HAP-1 (cell line): Measurements from ENCODE around the gene ANKRD60.

Experiments used
- DNase-seq, 2 experiments: peaks; one replicate each; pipeline ENCODE4 v3.0.0-alpha.2; 2016 to 2020; ENCODE audit warnings: low spot score in 2 of 2
- H3K27me3 ChIP-seq: fragments of 250-450 bp; sonication (Bioruptor Pico); 2 replicates; pipeline ENCODE4 v1.5.1; 2020; ENCODE audit warnings: low read depth, mild to moderate bottlenecking, moderate library complexity
- H3K36me3 ChIP-seq: fragments of 250-450 bp; sonication (Bioruptor Pico); replicated peaks from 2 replicates; pipeline ENCODE4 v1.5.1; 2020; ENCODE audit warnings: mild to moderate bottlenecking
- H3K4me1 ChIP-seq: fragments of 250-450 bp; sonication (Bioruptor Pico); 2 replicates; pipeline ENCODE4 v1.5.1; 2020; ENCODE audit warnings: mild to moderate bottlenecking
- H3K4me3 ChIP-seq: fragments of 250-450 bp; sonication (Bioruptor Pico); 2 replicates; pipeline ENCODE4 v1.5.1; 2020; ENCODE audit warnings: mild to moderate bottlenecking, moderate library complexity
- H3K9me3 ChIP-seq: fragments of 250-450 bp; sonication (Bioruptor Pico); 2 replicates; pipeline ENCODE4 v1.5.1; 2020; ENCODE audit warnings: mild to moderate bottlenecking, moderate library complexity
- in situ Hi-C: fragments of 300-500 bp; cut with MboI; formaldehyde crosslinking; loops from 3 replicates; pipeline ENCODE4 v1.14.3; 2020; ENCODE audit warnings: low sequenced_read_pairs, inconsistent platforms, mixed read lengths

ANKRD60 gene

DNA sequence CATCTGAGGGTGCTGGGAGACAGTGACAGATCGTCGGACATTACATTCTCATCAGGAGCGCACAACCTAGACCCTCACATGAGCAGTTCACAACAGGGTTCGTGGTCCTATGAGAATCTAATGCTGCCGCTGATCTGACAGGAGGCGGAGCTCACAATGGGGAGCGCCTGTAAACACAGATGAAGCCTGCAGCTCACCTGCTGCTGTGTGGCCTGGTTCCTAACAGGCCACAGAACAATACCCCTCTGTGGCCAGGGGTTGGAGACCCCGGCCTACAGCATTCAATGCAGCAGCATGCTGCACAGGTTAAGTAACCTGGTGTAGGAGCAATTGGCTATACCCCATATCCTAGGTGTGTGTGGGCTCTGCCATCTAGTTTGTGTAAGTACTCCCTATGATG lies 19.5 kb downstream of the ANKRD60 start:
- Histone ChIP-seq H3K36me3 (no peaks in the 10 kb centered on the region), H3K27me3 (peaks cover 5% of the 10 kb centered on the region; the same call in 1 of the 2 replicates), H3K4me1 (no peaks in the 10 kb centered on the region), H3K9me3 (no peaks in the 10 kb centered on the region), H3K4me3 (no peak overlapping the region)
- DNase-seq: no peak
- in situ Hi-C loops: loop anchor here (5.0 to 25.0 kb wide), 3 partner anchors 607 to 822 kb away; partner anchors contain the start of gene RBM38

GRCh38 chr20:58205850-58206249 lies 22.6 kb downstream of the ANKRD60 start:
- no peak for DNase-seq
- Histone ChIP-seq H3K36me3 (no peaks in the 10 kb centered on the region), H3K4me3 (no peak overlapping the region), H3K27me3 (peaks cover 4% of the 10 kb centered on the region; the same call in 1 of the 2 replicates), H3K4me1 (no peaks in the 10 kb centered on the region), H3K9me3 (no peaks in the 10 kb centered on the region)
- in situ Hi-C loops: loop anchor here (5.0 to 25.0 kb wide), 3 partner anchors 604 to 819 kb away; partner anchors contain the start of gene RBM38

- no peaks in the 10 kb centered on the region for H3K9me3 ChIP-seq
- H3K4me3 ChIP-seq: no peak overlapping the region
- peaks cover 4% of the 10 kb centered on the region; the same call in 1 of the 2 replicates for H3K27me3 ChIP-seq
- DNase-seq: no peak
- no peaks in the 10 kb centered on the region for H3K4me1 ChIP-seq
- H3K36me3 ChIP-seq: no peaks in the 10 kb centered on the region
- in situ Hi-C loops: loop anchor here (25.0 kb wide), 1 partner anchor 815 kb away; the partner anchor contains the start of gene RBM38
Measured at GRCh38 chr20:58202044-58202443, 26.4 kb downstream of the ANKRD60 start.

DNA sequence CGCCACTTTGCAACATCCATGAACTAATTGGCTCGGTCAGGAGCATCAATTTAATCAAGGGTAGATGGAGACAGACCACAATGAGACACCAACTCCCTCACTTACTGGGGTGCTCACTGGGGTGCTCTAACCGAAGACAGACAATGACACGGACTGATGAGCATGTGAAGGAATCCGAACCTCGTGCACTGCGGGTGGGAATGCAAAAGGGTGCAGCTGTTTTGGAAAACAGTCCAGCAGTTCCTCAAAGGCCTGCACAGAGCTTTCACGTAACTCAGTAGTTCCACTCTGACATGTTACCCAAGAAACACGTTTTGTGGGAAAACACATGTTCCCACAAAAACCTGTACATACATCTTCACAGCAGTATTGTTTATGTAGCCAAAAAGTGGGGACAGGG lies 26.8 kb downstream of the ANKRD60 start:
- no peak for DNase-seq
- Histone ChIP-seq H3K27me3 (peaks cover 4% of the 10 kb centered on the region; the same call in 1 of the 2 replicates), H3K4me1 (no peaks in the 10 kb centered on the region), H3K9me3 (no peaks in the 10 kb centered on the region), H3K36me3 (no peaks in the 10 kb centered on the region), H3K4me3 (no peak overlapping the region)
- in situ Hi-C loops: loop anchor here (25.0 kb wide), 1 partner anchor 814 kb away; the partner anchor contains the start of gene RBM38

DNA sequence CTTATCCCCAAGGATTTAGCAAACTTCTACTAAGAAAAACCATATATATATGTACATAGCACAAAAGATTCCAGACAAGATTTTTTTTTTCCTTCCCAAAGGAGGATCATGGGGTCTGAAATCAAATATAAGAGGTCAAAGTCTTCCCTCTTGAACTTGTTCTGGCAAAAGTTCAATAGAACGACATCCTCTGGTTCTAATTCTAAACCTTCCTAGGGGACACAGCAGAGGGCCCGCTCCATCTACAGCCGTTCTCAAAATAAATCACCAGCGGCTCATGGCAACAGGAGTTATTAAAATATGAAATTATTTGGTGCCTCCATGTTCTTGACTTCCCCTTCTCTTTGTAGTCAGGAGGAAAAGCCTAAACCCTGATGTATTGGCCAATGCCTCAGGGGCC lies 29.0 kb downstream of the ANKRD60 start:
- Histone ChIP-seq H3K36me3 (no peaks in the 10 kb centered on the region), H3K4me3 (no peak overlapping the region), H3K9me3 (no peaks in the 10 kb centered on the region), H3K4me1 (no peaks in the 10 kb centered on the region), H3K27me3 (peaks cover 4% of the 10 kb centered on the region; the same call in 1 of the 2 replicates)
- no peak for DNase-seq
- in situ Hi-C loops: no loop called here

DNA sequence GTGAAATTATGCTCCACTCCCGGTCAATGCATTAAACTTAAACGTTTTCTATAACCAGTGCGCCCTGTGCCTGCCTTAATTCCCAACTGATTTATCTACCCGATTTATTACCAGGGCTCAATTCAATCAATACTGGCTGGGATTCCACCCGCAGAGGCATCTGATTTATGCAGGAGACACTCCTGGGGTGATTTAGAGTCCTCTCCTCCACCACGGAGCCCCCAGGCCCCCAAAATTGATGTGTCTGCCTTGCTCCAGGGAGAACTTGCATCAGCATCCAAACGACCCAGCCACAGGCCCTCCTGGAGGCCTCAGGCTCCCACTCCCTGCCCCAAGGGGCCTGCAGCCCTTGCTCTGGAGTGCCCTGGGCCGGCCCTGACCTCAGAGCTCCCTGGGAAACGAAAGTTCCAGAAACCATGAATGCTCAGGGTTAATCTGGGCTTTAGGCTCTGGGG lies 29.5 kb downstream of the ANKRD60 start:
- Histone ChIP-seq H3K4me3 (no peak overlapping the region), H3K27me3 (peaks cover 4% of the 10 kb centered on the region; the same call in 1 of the 2 replicates), H3K36me3 (no peaks in the 10 kb centered on the region), H3K4me1 (no peaks in the 10 kb centered on the region), H3K9me3 (no peaks in the 10 kb centered on the region)
- DNase-seq: no peak
- in situ Hi-C loops: no loop called here

GRCh38 chr20:58198384-58198783 lies 30.1 kb downstream of the ANKRD60 start:
- DNase-seq: no peak
- in situ Hi-C loops: no loop called here
- no peaks in the 10 kb centered on the region for H3K36me3 ChIP-seq
- no peaks in the 10 kb centered on the region for H3K9me3 ChIP-seq
- no peak overlapping the region for H3K4me3 ChIP-seq
- H3K4me1 ChIP-seq: no peaks in the 10 kb centered on the region
- H3K27me3 ChIP-seq: no peaks in the 10 kb centered on the region

DNA sequence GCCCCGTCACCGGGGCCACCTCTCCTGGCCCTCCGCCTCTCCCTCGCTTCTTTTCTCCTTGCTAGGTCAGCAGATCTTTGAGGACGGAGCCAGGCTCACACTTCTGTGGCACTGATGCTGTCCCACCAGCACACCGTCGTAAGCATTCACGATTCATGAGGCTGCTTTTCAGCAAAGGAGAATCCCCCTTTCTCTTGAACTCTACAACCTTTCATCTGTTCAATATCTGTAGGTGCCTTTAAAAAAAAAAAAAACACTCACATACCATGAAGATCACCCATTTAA lies 31.3 kb downstream of the ANKRD60 start:
- H3K9me3 ChIP-seq: no peaks in the 10 kb centered on the region
- no peak for DNase-seq
- no peaks in the 10 kb centered on the region for H3K4me1 ChIP-seq
- H3K4me3 ChIP-seq: no peak overlapping the region
- in situ Hi-C loops: no loop called here
- H3K36me3 ChIP-seq: no peaks in the 10 kb centered on the region
- no peaks in the 10 kb centered on the region for H3K27me3 ChIP-seq

DNA sequence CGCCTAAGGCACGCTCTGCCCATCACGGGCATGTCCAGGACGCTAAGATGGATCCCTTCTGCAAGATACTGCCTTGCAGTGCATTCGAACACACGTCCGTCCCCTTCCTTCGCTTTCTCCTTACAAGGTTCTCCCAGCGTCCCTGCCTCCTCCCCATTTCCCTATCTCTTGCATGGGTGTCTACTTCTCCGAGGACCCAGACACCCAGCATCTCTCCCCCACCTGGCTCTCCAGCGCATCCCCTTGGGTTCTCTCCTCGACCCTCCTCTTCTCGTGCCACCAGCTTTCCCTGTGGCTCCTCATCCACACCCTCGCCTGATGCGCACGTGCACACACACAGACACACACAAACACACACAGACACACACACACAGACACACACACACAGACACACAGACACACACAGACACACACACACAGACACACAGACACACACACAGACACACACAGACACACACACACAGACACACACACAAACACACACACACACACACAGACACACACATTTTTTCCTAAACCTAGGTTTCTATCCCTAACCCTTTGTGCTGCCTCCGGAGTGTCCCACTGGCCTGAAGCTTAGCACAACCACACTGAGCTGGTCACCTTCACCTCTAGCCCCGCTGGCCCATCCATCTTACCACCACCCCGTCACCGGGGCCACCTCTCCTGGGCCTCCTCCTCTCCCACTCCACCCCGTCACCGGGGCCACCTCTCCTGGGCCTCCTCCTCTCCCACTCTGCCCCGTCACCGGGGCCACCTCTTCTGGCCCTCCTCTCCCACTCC lies 31.9 kb downstream of the ANKRD60 start:
- Histone ChIP-seq H3K9me3 (no peaks in the 10 kb centered on the region), H3K4me3 (no peak overlapping the region), H3K27me3 (no peaks in the 10 kb centered on the region), H3K36me3 (no peaks in the 10 kb centered on the region), H3K4me1 (no peaks in the 10 kb centered on the region)
- no peak for DNase-seq
- in situ Hi-C loops: no loop called here

- no peaks in the 10 kb centered on the region for H3K9me3 ChIP-seq
- in situ Hi-C loops: no loop called here
- DNase-seq: no peak
- H3K36me3 ChIP-seq: no peaks in the 10 kb centered on the region
- no peaks in the 10 kb centered on the region for H3K4me1 ChIP-seq
- H3K4me3 ChIP-seq: no peak overlapping the region
- H3K27me3 ChIP-seq: no peaks in the 10 kb centered on the region
Measured at GRCh38 chr20:58195047-58195446, 33.4 kb downstream of the ANKRD60 start.

- Histone ChIP-seq H3K27me3 (no peaks in the 10 kb centered on the region), H3K9me3 (no peaks in the 10 kb centered on the region), H3K36me3 (no peaks in the 10 kb centered on the region), H3K4me3 (no peak overlapping the region), H3K4me1 (no peaks in the 10 kb centered on the region)
- in situ Hi-C loops: no loop called here
- no peak for DNase-seq
Measured at GRCh38 chr20:58194175-58194791, 34.2 kb downstream of the ANKRD60 start.

DNA sequence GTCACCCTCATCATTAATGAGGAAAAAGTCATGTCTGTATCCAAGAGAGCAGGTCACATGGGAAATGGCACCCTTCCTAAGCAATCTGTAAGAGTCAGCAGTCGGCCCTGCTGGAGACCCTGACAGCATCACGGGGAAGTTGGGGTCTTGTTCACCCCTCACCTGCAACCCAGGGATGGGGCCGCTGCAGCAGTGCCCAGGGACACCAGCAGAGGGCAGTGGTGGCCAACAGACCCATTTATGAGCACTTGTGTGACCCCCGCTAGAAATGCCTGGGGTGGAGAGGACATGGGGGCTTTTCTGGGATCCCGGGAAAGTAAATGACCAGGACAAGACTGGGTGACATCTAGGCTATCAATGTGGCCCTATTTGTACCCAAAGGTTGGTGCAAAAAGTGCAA lies 35.9 kb downstream of the ANKRD60 start:
- H3K4me1 ChIP-seq: no peaks in the 10 kb centered on the region
- 0 out of 2 replicates have a peak, but pooled peaks cover 3% of the 10 kb centered on the region for H3K27me3 ChIP-seq
- H3K4me3 ChIP-seq: no peak overlapping the region
- no peaks in the 10 kb centered on the region for H3K36me3 ChIP-seq
- in situ Hi-C loops: no loop called here
- no peaks in the 10 kb centered on the region for H3K9me3 ChIP-seq
- peak in 1 of 2 experiments; percentile 46 for DNase-seq

- Histone ChIP-seq H3K36me3 (no peaks in the 10 kb centered on the region), H3K4me1 (no peaks in the 10 kb centered on the region), H3K9me3 (no peaks in the 10 kb centered on the region), H3K4me3 (no peak overlapping the region), H3K27me3 (0 out of 2 replicates have a peak, but pooled peaks cover 3% of the 10 kb centered on the region)
- in situ Hi-C loops: no loop called here
- DNase-seq: no peak
Measured at GRCh38 chr20:58192065-58192464, 36.4 kb downstream of the ANKRD60 start.

DNA sequence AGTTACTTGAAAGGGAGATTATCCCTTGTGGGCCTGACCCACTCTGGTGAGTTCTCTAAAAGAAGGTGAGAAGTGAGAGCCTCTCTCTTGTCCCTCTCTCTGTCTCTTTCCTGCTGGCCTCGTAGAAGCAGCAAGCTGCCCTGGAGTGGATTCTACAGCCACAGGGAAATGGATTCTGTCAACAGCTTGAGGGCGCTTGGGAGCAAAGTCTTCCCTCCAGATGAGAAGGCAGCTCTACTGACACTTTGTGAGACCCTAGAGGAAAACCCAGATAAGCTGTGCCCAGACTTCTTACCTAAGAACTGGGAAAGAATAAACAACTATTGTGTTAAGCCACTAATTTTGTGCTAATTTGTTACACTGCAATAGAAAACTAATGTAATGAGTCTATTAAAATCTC lies 39.9 kb downstream of the ANKRD60 start:
- no peaks in the 10 kb centered on the region for H3K4me1 ChIP-seq
- no peaks in the 10 kb centered on the region for H3K36me3 ChIP-seq
- H3K4me3 ChIP-seq: no peak overlapping the region
- no peak for DNase-seq
- H3K27me3 ChIP-seq: 0 out of 2 replicates have a peak, but pooled peaks cover 3% of the 10 kb centered on the region
- no peaks in the 10 kb centered on the region for H3K9me3 ChIP-seq
- in situ Hi-C loops: no loop called here
